Endothelial cell of umbilical vein (primary cell): ENCODE data around the gene LACTB. TPM values are rescaled to one million over a fixed set of nuclear protein-coding genes. Genes with fewer than 3 reads are reported as not detected.

ENCODE experiments used
- BruUV-seq: library from RNA; stranded (reverse); fragments of 400-500 nt; replicated peaks from 2 replicates; lab custom pipeline; 2021; lab: Mats Ljungman, UMichigan
- CTCF ChIA-PET: fragments of 300-600, 350-600 bp; sonication (Branson Sonifier 250); formaldehyde crosslinking; loops from one replicate; lab custom pipeline; 2021; ENCODE audit warnings: antibody characterized with exemption, inconsistent platforms; lab: Charles Lee
- POLR2A ChIA-PET: fragments of 300-600, 350-600 bp; sonication (Branson Sonifier 250); formaldehyde crosslinking; loops from one replicate; lab custom pipeline; 2021; ENCODE audit warnings: antibody characterized with exemption, inconsistent platforms; lab: Charles Lee
- DNase-seq: peaks from one replicate; pipeline ENCODE4 v3.0.0-alpha.2; 2011; ENCODE audit warnings: low read depth, low spot score
- FAIRE-seq: peaks from 2 replicates; lab custom pipeline; 2011; peaks lifted over from hg19 to GRCh38; lab: Jason Lieb, UNC
- H2AFZ ChIP-seq: 2 replicates; pipeline ENCODE4 v1.6.0; 2012; ENCODE audit warnings: low read depth, low read length, control low read depth, inconsistent platforms
- H3K27ac ChIP-seq: 2 replicates; pipeline ENCODE4 v1.5.1; 2011; ENCODE audit warnings: low read depth, mild to moderate bottlenecking, control low read depth, low read length, moderate library complexity; ENCODE audit not compliant: insufficient read depth
- H3K27me3 ChIP-seq, 2 experiments: 2 replicates each; pipeline versions ENCODE4 v1.6.0 to v1.6.1; 2011; ENCODE audit warnings: low read length in 2 of 2, mixed read lengths in 1 of 2; ENCODE audit not compliant: control insufficient read depth in 2 of 2, insufficient read depth in 2 of 2
- H3K36me3 ChIP-seq, 2 experiments: 2 replicates in 1 of 2; 3 replicates in 1 of 2; pipeline ENCODE4 v1.5.1; 2011; ENCODE audit warnings: low read length in 2 of 2, mild to moderate bottlenecking in 1 of 2, moderate library complexity in 1 of 2; ENCODE audit not compliant: control insufficient read depth in 2 of 2, insufficient read depth in 2 of 2; ENCODE audit errors: extremely low read depth in 1 of 2
- H3K4me1 ChIP-seq: 3 replicates; pipeline ENCODE4 v1.5.1; 2011; ENCODE audit warnings: mild to moderate bottlenecking, low read length; ENCODE audit not compliant: control insufficient read depth, insufficient read depth; ENCODE audit errors: extremely low read depth
- H3K4me2 ChIP-seq: 2 replicates; pipeline ENCODE4 v1.6.1; 2011; ENCODE audit warnings: low read length, control low read depth, mixed read lengths; ENCODE audit not compliant: insufficient read depth
- H3K4me3 ChIP-seq, 3 experiments: fragments of 200-600 bp in 1 of 3; sonication (generic), shearing (Covaris generic) in 1 of 3; replicated peaks in 1 of 3; 2 replicates each; pipeline ENCODE4 v1.5.1; 2011 to 2016; ENCODE audit warnings: control low read depth in 3 of 3, low read length in 3 of 3, mild to moderate bottlenecking in 2 of 3, inconsistent platforms in 1 of 3, low read depth in 1 of 3, moderate library complexity in 1 of 3; ENCODE audit not compliant: insufficient read depth in 1 of 3
- H3K79me2 ChIP-seq: 2 replicates; pipeline ENCODE4 v1.6.0; 2012; ENCODE audit warnings: low read length, inconsistent platforms; ENCODE audit not compliant: control insufficient read depth, insufficient read depth
- H3K9ac ChIP-seq: replicated peaks from 2 replicates; pipeline ENCODE3; 2011; ENCODE audit warnings: low read length, control low read depth; ENCODE audit not compliant: insufficient read depth; ENCODE audit errors: extremely low read depth
- H3K9me1 ChIP-seq: replicated peaks from 3 replicates; pipeline ENCODE4 v1.6.0; 2011; ENCODE audit warnings: mild to moderate bottlenecking, low read length; ENCODE audit not compliant: control insufficient read depth, insufficient read depth; ENCODE audit errors: extremely low read depth
- H3K9me3 ChIP-seq: replicated peaks from 2 replicates; pipeline ENCODE4 v1.5.1; 2012; ENCODE audit warnings: low read length, inconsistent platforms; ENCODE audit not compliant: control insufficient read depth, insufficient read depth
- H4K20me1 ChIP-seq: replicated peaks from 2 replicates; pipeline ENCODE3; 2011; ENCODE audit warnings: mild to moderate bottlenecking, low read length; ENCODE audit not compliant: control insufficient read depth, insufficient read depth; ENCODE audit errors: extremely low read depth
- EZH2 ChIP-seq: IDR thresholded peaks from 2 replicates; pipeline ENCODE4 v1.6.1; 2012; ENCODE audit warnings: borderline replicate concordance, low read depth, mild to moderate bottlenecking, moderate library complexity, low read length, inconsistent platforms; ENCODE audit not compliant: severe bottlenecking
- FOS ChIP-seq: IDR thresholded peaks from 2 replicates; pipeline ENCODE4 v1.6.1; 2011; ENCODE audit warnings: mild to moderate bottlenecking, low read length, moderate library complexity, borderline replicate concordance; ENCODE audit not compliant: insufficient read depth
- GATA2 ChIP-seq: IDR thresholded peaks from 2 replicates; pipeline ENCODE4 v1.7.0; 2011; ENCODE audit warnings: low read depth, mild to moderate bottlenecking, moderate library complexity, mixed read lengths, low read length; ENCODE audit not compliant: insufficient read length, insufficient read depth
- JUN ChIP-seq: IDR thresholded peaks from 2 replicates; pipeline ENCODE4 v1.6.1; 2011; ENCODE audit warnings: borderline replicate concordance, low read depth; ENCODE audit not compliant: insufficient read length, insufficient read depth
- MYC ChIP-seq: IDR thresholded peaks from one replicate; pipeline ENCODE4 v1.6.1; 2011; ENCODE audit warnings: mild to moderate bottlenecking, low read depth, low read length
- POLR2A ChIP-seq: IDR thresholded peaks from 2 replicates; pipeline ENCODE4 v1.6.1; 2012; ENCODE audit warnings: low read depth, mild to moderate bottlenecking, control low read depth, low read length
- POLR2AphosphoS5 ChIP-seq: IDR thresholded peaks from 2 replicates; pipeline ENCODE4 v1.6.1; 2012; ENCODE audit warnings: low read depth, mild to moderate bottlenecking, control low read depth, low read length, moderate library complexity; ENCODE audit not compliant: insufficient read depth
- dilution Hi-C: fragments of 300-500 bp; cut with MboI; formaldehyde crosslinking; loops from one replicate; pipeline ENCODE4 v1.15.0; 2019; ENCODE audit warnings: low sequenced_read_pairs; ENCODE audit not compliant: extremely low pct_ligation_motif_present
- intact Hi-C: fragments of 100-400 bp; cut with micrococcal nuclease; formaldehyde crosslinking; loops from one replicate; pipeline ENCODE4 v1.10.0; 2022
- polyA plus RNA-seq, 4 experiments: library from polyadenylated mRNA; depleted of rRNA in 3 of 4; stranded (reverse) in 3 of 4; unstranded in 1 of 4; fragments of >200 nt; gene quantifications; 2 replicates each; pipeline versions ENCODE4 v1.2.1 to v1.2.3, GENCODE V29; 2011 to 2012; ENCODE audit warnings: missing spikeins in 1 of 4
- total RNA-seq: library from RNA; stranded (reverse); gene quantifications from 2 replicates; pipeline ENCODE4 v1.2.3, GENCODE V29; 2021
- TF ChIP-seq, protein P1 (sequence below), 2 donors: IDR thresholded peaks; 1 replicate in 1 of 2; 2 replicates in 1 of 2; pipeline ENCODE4 v1.5.1; 2011; ENCODE audit warnings: low read length in 2 of 2, mild to moderate bottlenecking in 2 of 2, moderate library complexity in 2 of 2, control low read depth in 1 of 2, inconsistent platforms in 1 of 2, low read depth in 1 of 2; ENCODE audit not compliant: insufficient read depth in 1 of 2; ENCODE audit errors: extremely low read depth in 1 of 2
- TF ChIP-seq, protein P2 (sequence below): IDR thresholded peaks from 2 replicates; pipeline ENCODE4 v1.6.1; 2011; ENCODE audit not compliant: insufficient read depth, insufficient read length

The LACTB gene
- total and polyA plus RNA-seq, 2 donors (not counting 3 experiments of a cell fraction or from before 2014, with no cell fraction given) = 14.0 to 26.1 TPM

DNA sequence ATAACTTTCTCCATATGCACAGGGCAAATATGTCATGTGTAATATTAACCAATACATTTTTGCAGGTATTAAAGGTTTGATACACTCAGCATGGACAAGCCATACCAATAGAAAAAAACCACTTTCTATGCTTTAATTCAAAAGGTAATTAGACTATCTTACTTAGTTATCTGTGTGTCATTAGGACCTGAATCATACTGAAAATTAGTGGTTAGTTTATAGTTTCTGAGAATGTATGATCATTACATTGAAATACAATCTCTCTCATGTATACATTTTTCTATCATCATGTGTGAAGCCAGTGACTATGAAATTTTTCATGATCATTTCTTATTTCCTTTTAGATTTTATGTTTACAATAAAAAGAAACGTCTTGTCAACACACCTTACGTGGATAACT is 19.3 kb downstream of the LACTB start:
- H3K27me3 ChIP-seq = no peaks in the 10 kb centered on the region

DNA sequence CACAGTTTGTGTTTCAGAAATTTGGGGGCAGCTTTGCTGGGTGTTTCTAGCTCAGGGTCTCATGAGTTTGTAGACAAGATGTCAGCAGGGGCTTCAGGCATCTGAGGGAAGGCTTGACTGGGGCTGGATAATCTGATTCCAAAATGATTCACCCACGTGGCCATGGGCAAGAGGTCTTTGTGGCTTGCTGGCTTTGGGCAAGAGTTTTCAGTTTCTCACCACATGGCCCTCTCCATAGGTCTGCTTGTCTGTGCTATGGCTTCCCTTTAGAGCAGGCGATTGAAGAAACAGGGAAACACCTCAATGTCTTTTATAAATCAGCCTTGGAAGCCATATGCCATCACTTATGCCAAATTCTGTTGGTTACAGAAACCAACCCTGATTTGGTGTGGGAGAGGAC is 23.8 kb downstream of the LACTB start:
- DNase-seq (no peak), FAIRE-seq (no peak)
- BruUV-seq = no TSS peak
- Histone ChIP-seq H3K4me3 (no peak overlapping the region), H3K79me2 (no peaks in the 10 kb centered on the region), H4K20me1 (no peaks in the 10 kb centered on the region), H3K9me3 (no peaks in the 10 kb centered on the region), H3K4me2 (no peak overlapping the region), H3K36me3 (peaks cover 0 to 3% of the 10 kb centered on the region in 2 experiments), H3K4me1 (no peaks in the 10 kb centered on the region), H2AFZ (no peak overlapping the region), H3K9ac (no peak overlapping the region), H3K9me1 (no peaks in the 10 kb centered on the region), H3K27me3 (no peaks in the 10 kb centered on the region), H3K27ac (no peak overlapping the region)
- TF ChIP-seq MYC (no peak), FOS (no peak), POLR2AphosphoS5 (no peak), POLR2A (no peak), GATA2 (no peak), EZH2 (no peak), JUN (no peak)
- TF ChIP-seq, protein P1, sequence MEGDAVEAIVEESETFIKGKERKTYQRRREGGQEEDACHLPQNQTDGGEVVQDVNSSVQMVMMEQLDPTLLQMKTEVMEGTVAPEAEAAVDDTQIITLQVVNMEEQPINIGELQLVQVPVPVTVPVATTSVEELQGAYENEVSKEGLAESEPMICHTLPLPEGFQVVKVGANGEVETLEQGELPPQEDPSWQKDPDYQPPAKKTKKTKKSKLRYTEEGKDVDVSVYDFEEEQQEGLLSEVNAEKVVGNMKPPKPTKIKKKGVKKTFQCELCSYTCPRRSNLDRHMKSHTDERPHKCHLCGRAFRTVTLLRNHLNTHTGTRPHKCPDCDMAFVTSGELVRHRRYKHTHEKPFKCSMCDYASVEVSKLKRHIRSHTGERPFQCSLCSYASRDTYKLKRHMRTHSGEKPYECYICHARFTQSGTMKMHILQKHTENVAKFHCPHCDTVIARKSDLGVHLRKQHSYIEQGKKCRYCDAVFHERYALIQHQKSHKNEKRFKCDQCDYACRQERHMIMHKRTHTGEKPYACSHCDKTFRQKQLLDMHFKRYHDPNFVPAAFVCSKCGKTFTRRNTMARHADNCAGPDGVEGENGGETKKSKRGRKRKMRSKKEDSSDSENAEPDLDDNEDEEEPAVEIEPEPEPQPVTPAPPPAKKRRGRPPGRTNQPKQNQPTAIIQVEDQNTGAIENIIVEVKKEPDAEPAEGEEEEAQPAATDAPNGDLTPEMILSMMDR (IDR thresholded peaks at IDR 0.05; ENCODE audit: extremely low read depth in 1 of 2, insufficient read depth in 1 of 2, low read depth in 1 of 2, low read length in 2 of 2) = no peak
- TF ChIP-seq, protein P2, sequence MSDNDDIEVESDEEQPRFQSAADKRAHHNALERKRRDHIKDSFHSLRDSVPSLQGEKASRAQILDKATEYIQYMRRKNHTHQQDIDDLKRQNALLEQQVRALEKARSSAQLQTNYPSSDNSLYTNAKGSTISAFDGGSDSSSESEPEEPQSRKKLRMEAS = no peak
- POLR2A ChIA-PET = interaction anchor here (0.7 kb wide), 1 partner anchor 9 kb away, joined by 3 read pairs; no protein-coding TSS in a partner anchor
- intact Hi-C loops = no loop called here
- dilution Hi-C loops = no loop called here
- CTCF ChIA-PET = interaction anchor here (1.2 to 1.3 kb wide), 2 partner anchors 10 to 257 kb away, joined by 4 to 5 read pairs; no protein-coding TSS in a partner anchor

More for the DNA sequence above, 19.3 kb downstream of the LACTB start:
- H3K4me2 ChIP-seq = no peak overlapping the region
- no peaks in the 10 kb centered on the region for H3K9me1 ChIP-seq
- no peaks in the 10 kb centered on the region for H3K36me3 ChIP-seq
- DNase-seq = no peak
- no peak overlapping the region for H3K4me3 ChIP-seq
- H3K27ac ChIP-seq = no peak overlapping the region
- H2AFZ ChIP-seq = no peak overlapping the region
- H3K9ac ChIP-seq = no peak overlapping the region
- intact Hi-C loops (no loop called here), dilution Hi-C loops (no loop called here)
- peaks cover 9% of the 10 kb centered on the region for H3K4me1 ChIP-seq
- BruUV-seq = no TSS peak
- H4K20me1 ChIP-seq = no peaks in the 10 kb centered on the region
- no peaks in the 10 kb centered on the region for H3K79me2 ChIP-seq
- ChIA-PET POLR2A (no interaction called here), CTCF (no interaction called here)
- H3K9me3 ChIP-seq = no peaks in the 10 kb centered on the region
- FAIRE-seq = no peak
- TF ChIP-seq GATA2 = no peak
- no peak for TF ChIP-seq POLR2A
- no peak for TF ChIP-seq FOS
- no peak for TF ChIP-seq MYC
- TF ChIP-seq POLR2AphosphoS5 = no peak
